HEK293 (cell line): Measurements from ENCODE around the gene GTF2F2.

Source experiments
- CTCF ChIA-PET: fragments of 350-600 bp; formaldehyde crosslinking; extraction: SDS; loops from one replicate; lab custom pipeline; 2021; ENCODE audit warnings: antibody characterized with exemption; lab: Yijun Ruan, JAX
- POLR2A ChIA-PET: fragments of 300-600 bp; formaldehyde crosslinking; extraction: SDS; loops from one replicate; lab custom pipeline; 2020; ENCODE audit warnings: antibody characterized with exemption, inconsistent platforms; lab: Yijun Ruan, JAX
- H3K27ac ChIP-seq: fragments of 200-500 bp; sonication (Bioruptor generic); 2 replicates; pipeline ENCODE4 v1.5.1; 2014; ENCODE audit warnings: low read depth, low read length, control low read depth, inconsistent platforms; ENCODE audit errors: extremely low read depth
- H3K36me3 ChIP-seq, 2 experiments: fragments of 200-500 bp in 1 of 2; sonication (Bioruptor generic) in 1 of 2; 1 replicate in 1 of 2; 2 replicates in 1 of 2; pipeline ENCODE4 v1.5.1; 2014 to 2017; ENCODE audit warnings: inconsistent platforms in 2 of 2, low read length in 2 of 2; ENCODE audit not compliant: control insufficient read depth in 2 of 2, insufficient read depth in 1 of 2
- H3K4me1 ChIP-seq: fragments of 200-500 bp; sonication (Bioruptor generic); 2 replicates; pipeline ENCODE4 v1.5.1; 2014; ENCODE audit warnings: mild to moderate bottlenecking, low read length, inconsistent platforms; ENCODE audit not compliant: control insufficient read depth, insufficient read depth
- H3K4me3 ChIP-seq: 2 replicates; pipeline ENCODE4 v1.5.1; 2011; ENCODE audit warnings: low read depth, mild to moderate bottlenecking, control low read depth, low read length, moderate library complexity
- H3K9me3 ChIP-seq: fragments of 200-500 bp; sonication (Bioruptor generic); 2 replicates; pipeline ENCODE4 v1.5.1; 2014; ENCODE audit warnings: low read depth, low read length, inconsistent platforms; ENCODE audit not compliant: control insufficient read depth, insufficient read depth
- GFI1B ChIP-seq: fragments of 450-650 bp; formaldehyde crosslinking; IDR thresholded peaks from 2 replicates; pipeline ENCODE4 v1.5.1; 2016; ENCODE audit warnings: missing biosample characterization, missing genetic modification characterization
- OSR2 ChIP-seq: fragments of 450-650 bp; formaldehyde crosslinking; IDR thresholded peaks from 2 replicates; pipeline ENCODE4 v1.5.1; 2016; ENCODE audit warnings: missing biosample characterization, missing genetic modification characterization
- SCRT1 ChIP-seq: fragments of 450-650 bp; formaldehyde crosslinking; IDR thresholded peaks from 2 replicates; pipeline ENCODE4 v1.5.1; 2016; ENCODE audit warnings: missing biosample characterization, missing genetic modification characterization, borderline replicate concordance
- SCRT2 ChIP-seq: fragments of 450-650 bp; formaldehyde crosslinking; IDR thresholded peaks from 2 replicates; pipeline ENCODE4 v1.5.1; 2016; ENCODE audit warnings: missing biosample characterization, missing genetic modification characterization
- TSHZ1 ChIP-seq: fragments of 450-650 bp; formaldehyde crosslinking; IDR thresholded peaks from 2 replicates; pipeline ENCODE4 v1.5.1; 2016; ENCODE audit warnings: missing biosample characterization, missing genetic modification characterization, borderline replicate concordance
- YY1 ChIP-seq: fragments of 450-650 bp; formaldehyde crosslinking; IDR thresholded peaks from 2 replicates; pipeline ENCODE4 v1.5.1; 2018; ENCODE audit warnings: missing biosample characterization, missing genetic modification characterization
- ZBTB17 ChIP-seq: fragments of 450-650 bp; formaldehyde crosslinking; IDR thresholded peaks from 2 replicates; pipeline ENCODE4 v1.5.1; 2016; ENCODE audit warnings: missing biosample characterization, missing genetic modification characterization
- ZBTB8A ChIP-seq: fragments of 450-650 bp; formaldehyde crosslinking; IDR thresholded peaks from 2 replicates; pipeline ENCODE4 v1.5.1; 2016; ENCODE audit warnings: missing biosample characterization, missing genetic modification characterization
- ZNF341 ChIP-seq: fragments of 450-650 bp; formaldehyde crosslinking; IDR thresholded peaks from 2 replicates; pipeline ENCODE4; 2016; ENCODE audit warnings: low read depth, missing biosample characterization, missing genetic modification characterization
- ZNF366 ChIP-seq: fragments of 450-650 bp; formaldehyde crosslinking; conservative IDR thresholded peaks from 2 replicates; pipeline ENCODE4 v1.5.1; 2016; ENCODE audit warnings: missing biosample characterization, missing genetic modification characterization
- ZNF600 ChIP-seq: fragments of 450-650 bp; formaldehyde crosslinking; IDR thresholded peaks from 2 replicates; pipeline ENCODE4 v1.5.1; 2016; ENCODE audit warnings: missing biosample characterization, missing genetic modification characterization
- ZNF610 ChIP-seq: fragments of 450-650 bp; formaldehyde crosslinking; IDR thresholded peaks from 2 replicates; pipeline ENCODE4 v1.5.1; 2016; ENCODE audit warnings: missing biosample characterization, missing genetic modification characterization, borderline replicate concordance
- ZNF639 ChIP-seq: fragments of 450-650 bp; formaldehyde crosslinking; IDR thresholded peaks from 2 replicates; pipeline ENCODE4 v1.5.1; 2016; ENCODE audit warnings: missing biosample characterization, missing genetic modification characterization
- TF ChIP-seq, protein P1 (sequence below): fragments of 450-650 bp; formaldehyde crosslinking; IDR thresholded peaks from 2 replicates; pipeline ENCODE4 v1.5.1; 2017; ENCODE audit warnings: missing biosample characterization, mild to moderate bottlenecking, missing genetic modification characterization, moderate library complexity

Gene GTF2F2

DNA sequence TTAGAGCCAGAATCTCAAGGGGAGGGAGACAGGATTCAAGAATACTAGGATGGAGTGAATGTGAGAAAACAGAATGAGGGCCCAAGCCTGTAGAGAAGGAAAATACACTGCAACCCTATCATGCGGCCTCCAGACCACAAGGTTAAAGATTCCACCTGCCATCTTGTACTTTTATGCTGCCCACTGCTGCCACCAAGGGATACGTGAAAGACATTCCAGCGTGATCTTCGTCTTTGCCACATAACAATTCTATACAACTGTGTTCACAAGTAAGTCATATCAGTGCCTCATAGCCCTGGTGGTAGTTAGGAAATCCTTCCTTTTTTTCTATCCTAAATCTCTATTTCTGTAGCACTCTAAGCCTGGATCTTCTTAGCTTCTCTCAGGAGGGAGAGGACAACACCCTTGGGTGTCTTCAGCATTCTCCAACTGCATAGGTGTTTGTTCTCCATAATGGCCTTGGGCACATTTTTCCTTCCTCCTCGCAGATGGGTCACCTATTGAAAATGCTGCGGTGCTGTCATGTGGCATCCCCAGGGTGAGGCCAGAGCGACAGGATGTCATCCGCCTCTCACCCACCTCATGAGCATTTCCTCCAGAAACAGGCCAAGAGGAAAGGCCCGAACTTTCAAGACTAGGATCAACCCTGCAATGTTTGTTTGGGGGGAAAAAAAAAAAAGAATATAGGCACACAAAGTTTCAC, 207.1 kb downstream of the GTF2F2 start:
- no peaks in the 10 kb centered on the region for H3K36me3 ChIP-seq
- H3K4me1 ChIP-seq: no peaks in the 10 kb centered on the region
- no peak overlapping the region for H3K27ac ChIP-seq
- H3K4me3 ChIP-seq: no peak overlapping the region
- POLR2A ChIA-PET: interaction anchor here (0.6 to 0.9 kb wide), 2 partner anchors 14 to 1059 kb away, joined by 3 read pairs; no protein-coding TSS in a partner anchor
- CTCF ChIA-PET: interaction anchor here (1.2 kb wide), 1 partner anchor 13 kb away, joined by 3 read pairs; no protein-coding TSS in a partner anchor
- no peaks in the 10 kb centered on the region for H3K9me3 ChIP-seq
- TF ChIP-seq ZNF366 (tag by site-specific recombination) (0 out of 2 replicates have a peak, but pooled peaks have one; percentile 26), ZBTB17 (tag by site-specific recombination) (no peak)

- Histone ChIP-seq H3K4me3 (no peak overlapping the region), H3K4me1 (peaks cover 6% of the 10 kb centered on the region; the same call in 1 of the 2 replicates), H3K36me3 (no peaks in the 10 kb centered on the region), H3K9me3 (no peaks in the 10 kb centered on the region), H3K27ac (no peak overlapping the region)
- ChIA-PET CTCF (interaction anchor here (0.6 to 1.2 kb wide), 3 partner anchors 12 to 37 kb away, joined by 3 to 6 read pairs (median 3); no protein-coding TSS in a partner anchor), POLR2A (interaction anchor here (0.6 to 5.1 kb wide), 3 partner anchors 10 to 38 kb away, joined by 3 to 47 read pairs (median 6); partner anchors contain the start of gene TPT1)
- TF ChIP-seq ZBTB8A (tag by site-specific recombination): no peak
- TF ChIP-seq, protein P1, sequence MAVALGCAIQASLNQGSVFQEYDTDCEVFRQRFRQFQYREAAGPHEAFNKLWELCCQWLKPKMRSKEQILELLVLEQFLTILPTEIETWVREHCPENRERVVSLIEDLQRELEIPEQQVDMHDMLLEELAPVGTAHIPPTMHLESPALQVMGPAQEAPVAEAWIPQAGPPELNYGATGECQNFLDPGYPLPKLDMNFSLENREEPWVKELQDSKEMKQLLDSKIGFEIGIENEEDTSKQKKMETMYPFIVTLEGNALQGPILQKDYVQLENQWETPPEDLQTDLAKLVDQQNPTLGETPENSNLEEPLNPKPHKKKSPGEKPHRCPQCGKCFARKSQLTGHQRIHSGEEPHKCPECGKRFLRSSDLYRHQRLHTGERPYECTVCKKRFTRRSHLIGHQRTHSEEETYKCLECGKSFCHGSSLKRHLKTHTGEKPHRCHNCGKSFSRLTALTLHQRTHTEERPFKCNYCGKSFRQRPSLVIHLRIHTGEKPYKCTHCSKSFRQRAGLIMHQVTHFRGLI: peak; percentile 54; the same call in 1 of the 2 replicates
Observed at GRCh38 chr13:45328661-45329111, 208.4 kb downstream of the GTF2F2 start.

- TF ChIP-seq OSR2 (tag by site-specific recombination): 0 out of 2 replicates have a peak, but pooled peaks have one; percentile 32
- no peak for TF ChIP-seq ZNF639 (tag by site-specific recombination)
- 0 out of 2 replicates have a peak, but pooled peaks have one; percentile 8 for TF ChIP-seq SCRT1 (tag by site-specific recombination)
- TF ChIP-seq GFI1B: no peak
- TF ChIP-seq ZNF600 (tag by site-specific recombination): peak; percentile 78
- no peak for TF ChIP-seq YY1 (tag by site-specific recombination)
- TF ChIP-seq TSHZ1: no peak
- TF ChIP-seq SCRT2: peak; percentile 61
- no peak for TF ChIP-seq ZNF610 (tag by site-specific recombination)
- TF ChIP-seq ZNF341 (tag by site-specific recombination): no peak
- TF ChIP-seq, all 188 proteins: peak for 4
- Histone ChIP-seq H3K36me3 (peaks cover 11 to 15% of the 10 kb centered on the region in 2 experiments), H3K27ac (no peak overlapping the region), H3K4me1 (peaks cover 8% of the 10 kb centered on the region; the same call in 1 of the 2 replicates), H3K4me3 (no peak overlapping the region), H3K9me3 (no peaks in the 10 kb centered on the region)
- ChIA-PET POLR2A (interaction anchor here (0.8 to 5.1 kb wide), 3 partner anchors 8 to 63 kb away, joined by 4 to 47 read pairs (median 7); partner anchors contain the start of gene TPT1), CTCF (interaction anchor here (1.7 kb wide), 1 partner anchor 63 kb away, joined by 9 read pairs; no protein-coding TSS in a partner anchor)
Observed at GRCh38 chr13:45331123-45331619, 210.9 kb downstream of the GTF2F2 start.
